ENCODE measurements around the gene LRRK2. TPM values are rescaled to one million over a fixed set of nuclear protein-coding genes. Genes with fewer than 3 reads are reported as not detected.

The LRRK2 gene
- total RNA-seq, 2 donors from 2014 or later: 28.8 to 32.0 TPM

DNA sequence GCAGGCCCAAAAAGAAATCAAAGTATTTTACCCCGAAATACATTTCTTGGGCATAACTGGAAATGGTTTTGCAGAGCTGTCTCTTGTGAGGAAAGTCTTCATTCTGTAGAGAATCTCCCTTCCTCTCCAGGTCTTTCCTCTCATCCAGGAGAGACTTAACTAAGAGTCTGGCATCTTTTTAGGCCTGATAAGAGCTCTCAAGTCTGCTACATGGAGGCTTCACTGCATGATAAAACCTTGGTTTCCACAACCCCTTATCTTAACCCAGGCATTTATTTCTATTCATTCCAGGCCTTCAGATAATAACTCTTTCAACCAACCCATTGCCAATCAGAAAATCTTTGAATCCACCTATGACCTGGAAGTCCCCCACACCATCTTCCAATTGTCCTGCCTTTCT is 41.1 kb upstream of the LRRK2 start:
- no peaks in the 10 kb centered on the region for H3K9me3 ChIP-seq
- H3K4me1 ChIP-seq (ENCODE audit: control insufficient read depth in 1 of 2, low read depth in 2 of 2): no peaks in the 10 kb centered on the region
- TF ChIP-seq, protein P1, sequence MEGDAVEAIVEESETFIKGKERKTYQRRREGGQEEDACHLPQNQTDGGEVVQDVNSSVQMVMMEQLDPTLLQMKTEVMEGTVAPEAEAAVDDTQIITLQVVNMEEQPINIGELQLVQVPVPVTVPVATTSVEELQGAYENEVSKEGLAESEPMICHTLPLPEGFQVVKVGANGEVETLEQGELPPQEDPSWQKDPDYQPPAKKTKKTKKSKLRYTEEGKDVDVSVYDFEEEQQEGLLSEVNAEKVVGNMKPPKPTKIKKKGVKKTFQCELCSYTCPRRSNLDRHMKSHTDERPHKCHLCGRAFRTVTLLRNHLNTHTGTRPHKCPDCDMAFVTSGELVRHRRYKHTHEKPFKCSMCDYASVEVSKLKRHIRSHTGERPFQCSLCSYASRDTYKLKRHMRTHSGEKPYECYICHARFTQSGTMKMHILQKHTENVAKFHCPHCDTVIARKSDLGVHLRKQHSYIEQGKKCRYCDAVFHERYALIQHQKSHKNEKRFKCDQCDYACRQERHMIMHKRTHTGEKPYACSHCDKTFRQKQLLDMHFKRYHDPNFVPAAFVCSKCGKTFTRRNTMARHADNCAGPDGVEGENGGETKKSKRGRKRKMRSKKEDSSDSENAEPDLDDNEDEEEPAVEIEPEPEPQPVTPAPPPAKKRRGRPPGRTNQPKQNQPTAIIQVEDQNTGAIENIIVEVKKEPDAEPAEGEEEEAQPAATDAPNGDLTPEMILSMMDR (IDR thresholded peaks at IDR 0.05): no peak
- no peak overlapping the region for H3K27ac ChIP-seq
- ATAC-seq (ENCODE audit: insufficient number of reproducible peaks, low FRiP score, low read depth): no peak
- H3K36me3 ChIP-seq: no peaks in the 10 kb centered on the region
- no peak overlapping the region for H3K4me3 ChIP-seq
- no peak for DNase-seq (ENCODE audit: low spot score)
- no peaks in the 10 kb centered on the region for H3K27me3 ChIP-seq (replicated peaks; ENCODE audit: insufficient read depth)

DNA sequence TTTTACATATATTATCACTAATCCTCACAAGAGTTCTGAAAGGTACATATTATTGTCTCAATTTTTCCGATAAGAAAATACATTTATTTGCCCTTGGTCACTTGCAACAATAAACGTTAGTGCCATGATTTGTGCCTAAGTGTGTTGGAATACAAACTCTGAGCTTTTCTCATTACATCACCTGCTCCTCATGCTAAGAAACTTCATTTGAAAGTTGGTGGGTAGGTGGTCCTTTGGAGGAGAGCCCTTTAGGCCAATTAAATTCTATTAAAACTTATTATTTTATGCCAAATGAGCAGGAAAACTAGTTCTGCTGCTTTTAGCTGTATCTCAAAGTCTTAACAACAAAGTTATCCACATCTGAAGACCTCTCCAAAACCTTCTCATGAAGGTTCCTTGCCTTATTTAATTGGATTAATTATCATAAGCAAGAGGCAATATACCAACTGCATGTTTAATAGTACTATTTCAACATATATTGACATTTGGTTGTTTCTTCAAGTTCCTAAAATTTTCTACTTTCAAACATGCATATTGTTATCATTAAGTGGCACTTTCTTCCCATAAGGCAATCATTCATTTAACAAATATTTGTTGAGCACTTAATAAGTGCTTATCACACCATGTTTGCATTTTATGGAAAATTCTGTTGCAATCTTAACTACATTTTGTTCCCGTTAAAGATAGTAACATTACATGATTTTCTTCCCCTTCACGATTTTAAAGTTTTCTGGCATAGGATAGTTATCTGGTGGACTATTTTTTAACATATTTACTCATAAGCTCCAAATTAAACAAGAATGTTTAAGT is 40.1 kb upstream of the LRRK2 start:
- Histone ChIP-seq H3K4me1 (ENCODE audit: control insufficient read depth in 1 of 2, low read depth in 2 of 2) (no peaks in the 10 kb centered on the region), H3K4me3 (no peak overlapping the region), H3K36me3 (no peaks in the 10 kb centered on the region), H3K9me3 (no peaks in the 10 kb centered on the region), H3K27me3 (replicated peaks; ENCODE audit: insufficient read depth) (no peaks in the 10 kb centered on the region), H3K27ac (no peak overlapping the region)
- no peak for DNase-seq (ENCODE audit: low spot score)
- TF ChIP-seq, protein P1 (IDR thresholded peaks at IDR 0.05): no peak
- ATAC-seq (ENCODE audit: insufficient number of reproducible peaks, low FRiP score, low read depth): no peak

GRCh38 chr12:40185303-40185693 is 39.5 kb upstream of the LRRK2 start:
- H3K27me3 ChIP-seq (replicated peaks; ENCODE audit: insufficient read depth): no peaks in the 10 kb centered on the region
- H3K36me3 ChIP-seq: no peaks in the 10 kb centered on the region
- H3K4me1 ChIP-seq (ENCODE audit: control insufficient read depth in 1 of 2, low read depth in 2 of 2): no peaks in the 10 kb centered on the region
- H3K9me3 ChIP-seq: no peaks in the 10 kb centered on the region
- no peak overlapping the region for H3K4me3 ChIP-seq
- H3K27ac ChIP-seq: no peak overlapping the region
- ATAC-seq (ENCODE audit: insufficient number of reproducible peaks, low FRiP score, low read depth): no peak
- TF ChIP-seq, protein P1 (IDR thresholded peaks at IDR 0.05): no peak
- DNase-seq (ENCODE audit: low spot score): no peak

- Histone ChIP-seq H3K4me1 (ENCODE audit: control insufficient read depth in 1 of 2, low read depth in 2 of 2) (no peaks in the 10 kb centered on the region), H3K27me3 (replicated peaks; ENCODE audit: insufficient read depth) (no peaks in the 10 kb centered on the region), H3K4me3 (no peak overlapping the region), H3K36me3 (no peaks in the 10 kb centered on the region), H3K27ac (no peak overlapping the region), H3K9me3 (no peaks in the 10 kb centered on the region)
- TF ChIP-seq, protein P1 (IDR thresholded peaks at IDR 0.05): no peak
- DNase-seq (ENCODE audit: low spot score): no peak
- ATAC-seq (ENCODE audit: insufficient number of reproducible peaks, low FRiP score, low read depth): no peak
Observed at GRCh38 chr12:40188558-40189320, 36.1 kb upstream of the LRRK2 start.

DNA sequence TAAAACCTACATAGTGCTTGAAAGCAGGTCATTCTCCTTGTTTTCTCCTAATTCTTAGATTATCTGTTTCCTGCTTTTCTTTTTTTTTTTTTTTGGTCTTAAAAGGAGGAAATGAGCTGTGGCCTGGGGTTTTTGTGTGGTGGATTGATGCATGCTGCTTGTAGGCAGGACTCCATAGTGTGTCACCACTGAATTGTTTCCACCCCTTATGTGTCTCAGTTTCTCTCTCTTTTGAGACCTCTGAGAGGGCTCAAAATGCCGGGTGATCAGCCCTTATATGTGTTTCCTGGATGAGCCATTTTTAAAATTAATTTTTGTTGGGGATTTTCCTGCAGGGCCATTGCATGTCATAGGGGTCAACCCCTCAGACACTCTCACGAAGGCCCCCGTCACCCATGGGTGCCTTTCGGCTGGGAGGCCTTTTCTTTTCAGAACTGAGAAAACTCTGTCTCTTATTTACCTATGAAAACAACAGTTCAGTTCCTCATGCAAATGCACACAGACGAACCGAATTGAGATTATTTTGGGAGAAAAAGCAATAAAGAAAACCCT is 32.0 kb upstream of the LRRK2 start:
- no peaks in the 10 kb centered on the region for H3K36me3 ChIP-seq
- no peak for ATAC-seq (ENCODE audit: insufficient number of reproducible peaks, low FRiP score, low read depth)

More for the DNA sequence above, 32.0 kb upstream of the LRRK2 start:
- no peaks in the 10 kb centered on the region for H3K27me3 ChIP-seq (replicated peaks; ENCODE audit: insufficient read depth)
- no peak for DNase-seq (ENCODE audit: low spot score)
- TF ChIP-seq, protein P1 (IDR thresholded peaks at IDR 0.05): no peak
- no peaks in the 10 kb centered on the region for H3K9me3 ChIP-seq
- H3K27ac ChIP-seq: no peak overlapping the region
- no peaks in the 10 kb centered on the region for H3K4me1 ChIP-seq (ENCODE audit: control insufficient read depth in 1 of 2, low read depth in 2 of 2)
- H3K4me3 ChIP-seq: no peak overlapping the region

All from thoracic aorta (tissue), 2 donors.